Activated gamma-delta T cell treated with Interleukin-2 at 50 U/mL for 16 hours (primary cell): Measurements from ENCODE around the gene DENND2D.
A peak's percentile ranks its signal among the peaks of the same experiment; 100 is the strongest.

Source experiments
- DNase-seq: peaks from one replicate; pipeline ENCODE4 v3.0.0-alpha.2; 2020

The DENND2D gene

GRCh38 chr1:111174070-111174469, 26.4 kb downstream of the DENND2D start:
- no peak for DNase-seq

- DNase-seq, result no peak
Observed at GRCh38 chr1:111172463-111172862, 28.0 kb downstream of the DENND2D start.

GRCh38 chr1:111164151-111164550, 36.3 kb downstream of the DENND2D start:
- no peak for DNase-seq

DNA sequence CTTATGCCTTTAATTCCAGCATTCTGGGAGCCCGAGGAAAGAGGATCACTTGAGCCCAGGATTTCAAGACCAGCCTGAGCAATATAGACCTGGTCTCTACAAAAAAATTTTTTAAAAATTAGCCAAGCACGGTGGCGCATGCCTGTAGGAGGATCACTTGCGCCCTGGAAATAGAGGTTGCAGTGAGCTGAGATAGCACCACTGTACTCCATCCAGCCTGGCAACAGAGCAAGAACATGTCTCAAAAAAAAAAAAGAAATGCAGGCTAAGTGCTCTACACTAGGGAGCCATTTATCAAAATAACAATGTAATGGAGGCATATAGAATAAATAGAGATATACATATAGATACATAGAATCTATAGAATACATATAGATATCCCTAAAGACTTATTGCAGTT, 37.1 kb downstream of the DENND2D start:
- DNase-seq, result no peak

- DNase-seq, result no peak
Observed at GRCh38 chr1:111162488-111162880, 38.0 kb downstream of the DENND2D start.

GRCh38 chr1:111161843-111162487, 38.5 kb downstream of the DENND2D start:
- no peak for DNase-seq

DNA sequence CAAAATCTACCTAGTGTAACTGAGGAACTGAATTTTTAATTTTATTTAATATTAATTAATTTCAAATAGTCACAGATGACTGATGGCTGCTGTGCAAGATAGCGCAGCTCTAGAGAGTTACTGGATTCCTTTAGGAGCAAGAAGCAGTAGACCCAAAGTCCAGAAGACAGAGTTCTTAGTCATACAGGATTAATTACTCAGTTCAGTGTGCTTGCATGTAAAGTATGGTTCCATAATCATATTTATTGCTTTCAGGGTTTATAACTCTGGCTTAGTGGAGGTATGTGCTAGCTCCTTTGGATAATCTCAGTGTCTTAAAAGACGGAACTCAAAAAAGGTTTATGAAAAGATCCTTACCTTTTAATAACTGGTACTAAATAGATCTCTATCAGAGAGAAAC, 43.0 kb downstream of the DENND2D start:
- DNase-seq, result no peak

DNA sequence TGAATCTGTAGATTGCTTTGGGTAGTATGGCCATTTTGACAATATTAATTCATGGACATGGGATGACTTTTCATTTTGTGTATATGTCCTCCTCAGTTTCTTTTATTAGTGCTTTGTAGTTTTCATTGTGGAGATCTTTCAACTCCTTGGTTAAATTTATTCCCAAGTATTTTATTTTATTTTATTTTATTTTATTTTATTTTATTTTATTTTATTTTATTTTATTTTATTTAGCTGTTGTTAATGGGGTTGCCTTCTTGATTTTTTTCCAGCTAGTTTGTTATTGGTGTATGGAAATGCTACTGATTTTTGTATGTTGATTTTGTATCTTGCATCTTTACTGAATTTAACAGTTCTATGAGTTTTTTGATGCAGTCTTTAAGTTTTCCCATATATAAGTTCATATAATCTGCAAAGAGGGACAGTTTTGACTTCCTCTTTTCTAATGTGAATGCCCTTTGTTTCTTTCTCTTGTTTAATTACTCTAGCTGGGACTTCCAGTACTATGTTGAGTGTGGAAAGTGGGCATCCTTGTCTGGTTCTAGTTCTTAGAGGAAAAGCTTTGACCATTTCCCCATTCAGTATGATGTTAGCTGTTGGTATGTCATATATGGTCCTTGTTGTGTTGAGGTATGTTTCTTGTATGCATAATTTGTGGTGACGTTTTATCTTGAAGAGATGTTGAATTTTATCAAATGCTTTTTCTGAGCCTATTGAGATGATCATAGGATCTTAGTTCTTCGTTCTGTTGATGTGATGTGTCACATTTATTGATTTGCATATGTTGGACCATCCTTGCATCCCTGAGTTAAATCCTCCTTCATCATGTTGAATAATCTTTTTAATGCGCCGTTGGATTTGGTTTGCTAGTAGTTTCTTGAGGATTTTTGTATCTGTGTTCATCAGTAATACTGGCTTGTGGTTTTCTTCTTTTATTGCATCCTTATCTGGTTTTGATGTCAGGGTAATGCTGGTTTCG, 46.1 kb downstream of the DENND2D start:
- no peak for DNase-seq

- no peak for DNase-seq
Observed at GRCh38 chr1:111151838-111152237, 48.6 kb downstream of the DENND2D start.

- no peak for DNase-seq
Observed at GRCh38 chr1:111148376-111148881, 52.0 kb downstream of the DENND2D start.

- DNase-seq, result no peak
Observed at GRCh38 chr1:111147948-111148347, 52.5 kb downstream of the DENND2D start.

DNA sequence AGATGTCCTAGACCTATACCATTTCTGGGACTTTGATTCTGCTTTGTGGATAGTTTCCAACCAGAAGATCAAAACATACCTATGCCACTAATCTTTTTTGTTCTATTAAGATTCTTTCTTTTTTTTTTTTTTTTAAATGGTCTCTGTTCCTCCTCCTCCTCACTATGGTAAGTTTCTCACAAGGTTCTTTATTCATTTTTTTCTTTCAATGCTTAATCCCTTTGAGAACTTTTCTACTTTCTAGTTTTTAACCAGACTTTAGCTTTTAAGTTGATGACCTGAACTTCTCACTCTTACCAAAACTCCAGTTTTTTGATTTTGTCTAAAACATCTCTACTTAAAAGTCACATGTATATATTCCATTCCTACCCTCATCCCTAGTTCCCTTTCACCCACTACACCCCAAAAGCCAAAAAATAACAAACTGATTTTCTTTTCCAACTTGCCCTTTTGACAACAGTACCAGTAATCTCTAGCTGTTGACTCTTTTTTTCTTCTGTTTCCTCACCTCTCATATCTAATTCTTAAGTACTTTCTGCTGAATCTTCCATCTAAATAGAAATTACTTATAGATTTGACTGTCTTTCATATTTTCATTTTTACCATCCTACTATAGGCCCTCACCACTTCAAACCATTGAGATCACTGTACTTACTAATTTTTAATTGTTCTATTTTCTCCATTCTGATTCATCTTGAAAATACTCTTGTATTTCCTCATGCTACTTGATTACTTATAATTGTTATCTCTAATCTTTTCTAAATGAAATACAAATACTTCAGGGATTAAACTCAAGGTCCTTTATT, 54.3 kb downstream of the DENND2D start:
- DNase-seq, result no peak

DNA sequence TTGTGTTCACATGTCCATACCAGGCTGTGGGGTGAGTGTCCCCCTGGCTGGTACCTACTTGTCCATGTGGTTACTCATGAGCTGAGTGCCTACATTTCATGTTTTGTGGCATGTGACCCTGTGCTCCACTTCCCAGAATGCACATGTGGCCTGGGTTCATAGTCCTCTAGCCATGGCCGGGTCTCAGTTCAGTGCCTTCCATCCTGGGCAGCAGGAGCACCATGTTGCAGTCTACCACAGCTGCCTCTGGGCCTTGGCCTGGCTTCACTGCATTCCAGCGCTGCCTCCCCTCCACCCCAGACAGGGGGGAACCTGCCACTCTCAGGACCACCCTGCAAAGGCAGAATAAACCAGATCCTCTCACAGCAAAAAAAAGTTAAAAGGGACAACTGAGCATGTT, 54.9 kb downstream of the DENND2D start:
- DNase-seq, result no peak

DNA sequence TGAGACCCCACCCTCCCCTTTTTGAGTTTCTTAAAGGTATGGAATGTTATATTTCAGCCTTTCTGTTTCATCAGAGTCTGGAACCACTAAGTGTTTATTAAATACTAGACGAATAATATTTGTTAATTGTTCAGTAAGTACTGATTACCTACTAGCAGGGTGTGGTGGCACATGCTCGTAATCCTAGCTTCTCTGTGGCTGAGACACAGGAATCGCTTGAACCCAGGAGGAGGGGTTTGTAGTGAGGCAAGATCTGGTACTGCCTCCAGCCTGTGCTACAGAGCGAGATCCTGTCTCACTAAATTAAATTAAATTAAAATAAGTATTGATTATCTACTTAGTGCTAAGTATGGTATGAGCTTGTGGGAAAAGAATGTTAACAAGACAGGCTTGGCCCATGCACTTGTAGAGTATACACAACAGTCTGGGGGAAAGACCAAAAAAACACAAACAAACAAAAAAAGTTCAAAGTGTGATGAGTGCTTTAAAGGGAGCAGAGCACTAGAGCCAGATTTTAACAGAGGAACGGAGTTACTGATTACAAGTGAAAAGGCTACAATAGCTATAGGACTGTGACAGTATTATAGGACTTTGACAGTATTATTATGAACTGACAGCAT, 58.0 kb downstream of the DENND2D start:
- no peak for DNase-seq

- DNase-seq, result no peak
Observed at GRCh38 chr1:111141245-111142220, 58.9 kb downstream of the DENND2D start.

DNA sequence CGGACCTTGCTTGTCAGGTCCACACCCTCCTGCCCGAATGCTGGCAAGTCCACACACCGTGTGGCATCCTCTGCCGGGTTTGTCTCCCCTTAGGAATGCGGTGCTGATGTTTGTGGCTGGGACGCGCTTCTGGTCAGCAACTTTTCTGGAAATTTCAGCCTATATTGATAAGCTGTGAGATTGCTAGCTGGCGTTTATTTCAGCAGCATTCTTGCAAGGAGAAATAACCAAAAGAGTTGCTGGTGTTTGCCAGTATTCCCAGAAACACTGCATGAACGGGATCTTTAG, 59.8 kb downstream of the DENND2D start:
- no peak for DNase-seq

GRCh38 chr1:111139956-111140679, 60.3 kb downstream of the DENND2D start, which contains the start of the genes CEPT1 and DRAM2:
CEPT1 (plus strand) TSS chr1:111140223; CDS start chr1:111147715, 7,492 bp downstream.
DRAM2 (minus strand) TSS chr1:111140093; CDS start chr1:111131554, 8,539 bp downstream.
- peak; percentile 91 for DNase-seq

- peak; percentile 7 for DNase-seq
Observed at GRCh38 chr1:111139324-111139955, 61.0 kb downstream of the DENND2D start.
